GM19193 (cell line): ENCODE results near the gene MAL.

ENCODE experiments used
- POLR2A ChIP-seq: IDR thresholded peaks from 4 replicates; pipeline ENCODE4 v1.6.1; 2011; ENCODE audit not compliant: insufficient read depth, insufficient read length; ENCODE audit errors: extremely low read depth

The MAL gene

GRCh38 chr2:95073856-95074662, 48.6 kb downstream of the MAL start:
- no peak for TF ChIP-seq POLR2A

- TF ChIP-seq POLR2A: no peak
Measured at GRCh38 chr2:95074663-95075439, 49.3 kb downstream of the MAL start.

GRCh38 chr2:95075440-95076132, 50.1 kb downstream of the MAL start:
- no peak for TF ChIP-seq POLR2A

- TF ChIP-seq POLR2A: no peak
Measured at GRCh38 chr2:95076705-95077529, 51.4 kb downstream of the MAL start.

GRCh38 chr2:95077530-95077825, 52.0 kb downstream of the MAL start:
- no peak for TF ChIP-seq POLR2A

GRCh38 chr2:95077861-95078603, 52.5 kb downstream of the MAL start:
- no peak for TF ChIP-seq POLR2A

GRCh38 chr2:95079199-95079683, 53.7 kb downstream of the MAL start:
- no peak for TF ChIP-seq POLR2A

- TF ChIP-seq POLR2A: no peak
Measured at GRCh38 chr2:95082477-95082876, 57.0 kb downstream of the MAL start.

- no peak for TF ChIP-seq POLR2A
Measured at GRCh38 chr2:95086017-95086416, 60.5 kb downstream of the MAL start.

- TF ChIP-seq POLR2A: no peak
Measured at GRCh38 chr2:95087379-95087778, 61.9 kb downstream of the MAL start.

- TF ChIP-seq POLR2A: no peak
Measured at GRCh38 chr2:95091885-95092555, 66.5 kb downstream of the MAL start.

GRCh38 chr2:95099910-95100309, 74.4 kb downstream of the MAL start:
- no peak for TF ChIP-seq POLR2A
